Karpas-422 (cell line): ENCODE data around the gene HNMT. TPM values are rescaled to one million over a fixed set of nuclear protein-coding genes. Genes with fewer than 3 reads are reported as not detected.

Experiments used
- DNase-seq: peaks from one replicate; pipeline ENCODE4 v3.0.0-alpha.2; 2015
- H2AFZ ChIP-seq: fragments of 200-600 bp; sonication (generic); 2 replicates; pipeline ENCODE4 v1.6.1; 2014; ENCODE audit warnings: antibody characterized with exemption, low read length, mixed read lengths
- H3K27ac ChIP-seq: fragments of 200-600 bp; sonication (generic); 2 replicates; pipeline ENCODE4 v1.5.1; 2014; ENCODE audit warnings: mild to moderate bottlenecking, low read length, moderate library complexity
- H3K27me3 ChIP-seq: fragments of 200-600 bp; sonication (generic); 2 replicates; pipeline ENCODE4 v1.6.1; 2014; ENCODE audit warnings: low read length, mixed read lengths
- H3K36me3 ChIP-seq: fragments of 200-600 bp; sonication (generic); 2 replicates; pipeline ENCODE4 v1.6.1; 2014; ENCODE audit warnings: low read length, mixed read lengths; ENCODE audit not compliant: insufficient read depth
- H3K4me1 ChIP-seq: fragments of 200-600 bp; sonication (generic); 2 replicates; pipeline ENCODE4 v1.6.1; 2014; ENCODE audit warnings: mild to moderate bottlenecking, low read length, mixed read lengths
- H3K4me2 ChIP-seq: fragments of 200-600 bp; sonication (generic); 2 replicates; pipeline ENCODE4 v1.6.1; 2014; ENCODE audit warnings: low read length, low read depth, mild to moderate bottlenecking; ENCODE audit not compliant: poor library complexity, severe bottlenecking
- H3K4me3 ChIP-seq: fragments of 200-600 bp; sonication (generic); 2 replicates; pipeline ENCODE4 v1.5.1; 2014; ENCODE audit warnings: mild to moderate bottlenecking, antibody characterized with exemption, low read length, mixed read lengths
- H3K79me2 ChIP-seq: fragments of 200-600 bp; sonication (generic); 2 replicates; pipeline ENCODE4 v1.6.1; 2014; ENCODE audit warnings: mild to moderate bottlenecking, low read length, mixed read lengths
- H3K9ac ChIP-seq: fragments of 200-600 bp; sonication (generic); 2 replicates; pipeline ENCODE4 v1.6.0; 2014; ENCODE audit warnings: low read length
- H3K9me2 ChIP-seq: fragments of 200-600 bp; sonication (generic), shearing (Covaris generic); replicated peaks from 2 replicates; pipeline ENCODE4 v1.6.0; 2014; ENCODE audit warnings: mild to moderate bottlenecking, low read length, moderate library complexity; ENCODE audit not compliant: insufficient read depth
- H3K9me3 ChIP-seq: fragments of 300-700, 200-600 bp; sonication (generic); 2 replicates; pipeline ENCODE4 v1.6.1; 2014; ENCODE audit warnings: low read length, mixed read lengths
- H4K20me1 ChIP-seq: fragments of 200-600 bp; sonication (generic); 2 replicates; pipeline ENCODE4 v1.6.1; 2014; ENCODE audit warnings: mild to moderate bottlenecking, antibody characterized with exemption, low read length, low read depth; ENCODE audit not compliant: insufficient read depth
- total RNA-seq: library from RNA; depleted of rRNA; stranded (reverse); fragments of >200 nt; shearing (Covaris generic); gene quantifications from 2 replicates; pipeline ENCODE4 v1.2.3, GENCODE V29; 2014; ENCODE audit warnings: low replicate concordance

HNMT gene
- total RNA-seq, 1 experiment from 2014 or later: not detected

- Histone ChIP-seq H3K4me1 (no peaks in the 10 kb centered on the region), H3K9ac (no peak overlapping the region), H3K9me3 (no peaks in the 10 kb centered on the region), H3K27ac (no peak overlapping the region), H3K9me2 (no peaks in the 10 kb centered on the region), H3K36me3 (no peaks in the 10 kb centered on the region), H3K79me2 (no peaks in the 10 kb centered on the region), H3K4me3 (no peak overlapping the region), H4K20me1 (no peaks in the 10 kb centered on the region), H2AFZ (no peak overlapping the region), H3K4me2 (no peak overlapping the region), H3K27me3 (no peaks in the 10 kb centered on the region)
- no peak for DNase-seq
Measured at GRCh38 chr2:137999273-137999672, 35.0 kb downstream of the HNMT start.

- Histone ChIP-seq H3K4me3 (no peak overlapping the region), H3K27ac (no peak overlapping the region), H3K9me2 (no peaks in the 10 kb centered on the region), H2AFZ (no peak overlapping the region), H3K27me3 (no peaks in the 10 kb centered on the region), H3K9ac (no peak overlapping the region), H3K36me3 (no peaks in the 10 kb centered on the region), H3K4me1 (no peaks in the 10 kb centered on the region), H3K4me2 (no peak overlapping the region), H3K9me3 (no peaks in the 10 kb centered on the region), H4K20me1 (no peaks in the 10 kb centered on the region), H3K79me2 (no peaks in the 10 kb centered on the region)
- no peak for DNase-seq
Measured at GRCh38 chr2:138000009-138000408, 35.7 kb downstream of the HNMT start.

- Histone ChIP-seq H3K79me2 (no peaks in the 10 kb centered on the region), H3K27ac (no peak overlapping the region), H3K27me3 (no peaks in the 10 kb centered on the region), H3K4me1 (no peaks in the 10 kb centered on the region), H3K9me3 (no peaks in the 10 kb centered on the region), H3K4me2 (no peak overlapping the region), H2AFZ (no peak overlapping the region), H3K9ac (no peak overlapping the region), H3K4me3 (no peak overlapping the region), H4K20me1 (no peaks in the 10 kb centered on the region), H3K36me3 (no peaks in the 10 kb centered on the region), H3K9me2 (no peaks in the 10 kb centered on the region)
- DNase-seq: no peak
Measured at GRCh38 chr2:138000796-138001195, 36.5 kb downstream of the HNMT start.

DNA sequence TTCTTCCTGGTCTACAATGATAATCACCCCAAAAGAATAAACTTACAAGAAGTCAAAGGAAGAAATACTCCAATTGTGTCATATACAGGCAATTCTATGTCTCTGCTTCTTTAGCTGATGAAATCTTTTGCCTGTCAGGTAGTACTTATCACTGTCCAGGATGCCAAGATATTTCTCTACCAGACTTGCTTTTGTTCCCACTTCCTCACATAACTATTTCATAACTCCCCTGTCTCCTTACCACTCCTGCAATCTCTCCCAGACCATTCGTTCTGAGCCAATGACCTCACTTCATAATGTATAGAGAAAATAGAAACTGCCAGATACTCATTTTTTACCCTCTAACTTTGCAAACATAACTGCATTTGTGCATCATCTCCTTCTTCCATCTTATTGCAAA lies 39.1 kb downstream of the HNMT start:
- Histone ChIP-seq H3K27ac (no peak overlapping the region), H2AFZ (no peak overlapping the region), H3K4me1 (no peaks in the 10 kb centered on the region), H4K20me1 (no peaks in the 10 kb centered on the region), H3K9ac (no peak overlapping the region), H3K36me3 (no peaks in the 10 kb centered on the region), H3K79me2 (no peaks in the 10 kb centered on the region), H3K4me3 (no peak overlapping the region), H3K9me3 (no peaks in the 10 kb centered on the region), H3K4me2 (no peak overlapping the region), H3K27me3 (no peaks in the 10 kb centered on the region), H3K9me2 (no peaks in the 10 kb centered on the region)
- no peak for DNase-seq

DNA sequence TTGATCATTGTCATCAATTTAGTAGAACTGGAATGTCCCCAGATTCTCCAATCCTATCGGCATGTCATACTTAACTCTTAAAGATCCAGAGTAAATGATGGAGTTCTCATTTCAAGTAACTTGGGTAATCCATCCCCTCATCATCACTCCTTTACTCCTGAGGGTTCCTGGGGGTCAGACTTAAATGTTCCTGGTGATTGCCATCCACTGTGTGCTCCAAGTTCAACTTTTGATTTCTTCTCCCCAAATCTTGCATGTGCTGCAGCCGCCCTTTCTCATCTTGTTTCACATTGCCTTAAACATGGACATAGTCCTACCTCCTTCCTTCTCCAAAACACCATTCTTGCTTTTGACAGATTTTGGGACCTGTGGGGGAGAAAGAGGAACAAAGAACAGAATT lies 43.2 kb downstream of the HNMT start:
- Histone ChIP-seq H3K4me2 (no peak overlapping the region), H3K36me3 (no peaks in the 10 kb centered on the region), H3K4me3 (no peak overlapping the region), H3K79me2 (no peaks in the 10 kb centered on the region), H3K9me3 (no peaks in the 10 kb centered on the region), H3K9me2 (no peaks in the 10 kb centered on the region), H3K27me3 (no peaks in the 10 kb centered on the region), H3K4me1 (no peaks in the 10 kb centered on the region), H4K20me1 (no peaks in the 10 kb centered on the region), H3K27ac (no peak overlapping the region), H2AFZ (no peak overlapping the region), H3K9ac (no peak overlapping the region)
- no peak for DNase-seq

DNA sequence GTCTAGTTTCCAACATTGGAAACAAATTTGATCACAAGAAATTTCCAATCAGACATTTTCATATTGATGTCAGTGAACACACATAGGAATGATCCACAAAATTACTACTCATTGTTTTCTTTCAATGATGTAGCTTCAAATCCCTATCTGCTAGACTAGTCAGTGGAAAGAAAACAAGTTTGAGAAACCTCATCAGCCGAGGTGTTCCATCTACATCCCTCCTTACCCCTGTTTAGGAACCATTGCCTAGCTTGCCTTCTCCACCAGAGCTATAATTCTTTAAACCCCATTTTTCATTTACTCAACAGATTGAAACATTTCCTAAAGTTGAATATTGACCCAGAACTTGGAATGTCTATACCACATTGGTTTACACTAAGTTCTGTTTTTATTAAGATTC lies 45.3 kb downstream of the HNMT start:
- H3K9me3 ChIP-seq: no peaks in the 10 kb centered on the region
- H3K9me2 ChIP-seq: no peaks in the 10 kb centered on the region
- H3K36me3 ChIP-seq: no peaks in the 10 kb centered on the region
- no peaks in the 10 kb centered on the region for H3K27me3 ChIP-seq
- no peaks in the 10 kb centered on the region for H3K4me1 ChIP-seq
- DNase-seq: no peak
- no peaks in the 10 kb centered on the region for H4K20me1 ChIP-seq
- no peak overlapping the region for H3K9ac ChIP-seq
- no peak overlapping the region for H3K4me2 ChIP-seq
- H3K4me3 ChIP-seq: no peak overlapping the region
- no peak overlapping the region for H2AFZ ChIP-seq
- H3K79me2 ChIP-seq: no peaks in the 10 kb centered on the region
- H3K27ac ChIP-seq: no peak overlapping the region

DNA sequence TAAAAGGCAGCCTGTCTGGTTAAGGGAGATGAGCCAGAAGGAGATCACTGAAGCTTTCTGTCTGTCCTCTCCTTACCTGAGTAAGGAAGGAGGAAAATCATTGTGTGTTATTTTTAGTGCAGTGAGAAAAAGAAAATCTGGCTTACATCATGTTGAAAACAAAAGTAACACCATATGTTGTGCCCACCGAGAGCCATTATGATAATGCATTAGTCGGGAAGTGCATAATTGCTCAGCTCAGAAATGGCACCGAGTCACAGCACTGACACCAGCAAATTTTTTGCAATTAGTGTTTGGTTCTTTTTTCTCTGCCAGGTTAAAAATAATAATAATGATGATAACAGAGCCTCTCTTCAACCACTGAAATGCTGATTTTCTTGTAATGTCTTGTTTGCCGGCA lies 46.6 kb downstream of the HNMT start:
- H3K4me3 ChIP-seq: no peak overlapping the region
- no peak overlapping the region for H3K9ac ChIP-seq
- no peaks in the 10 kb centered on the region for H3K9me2 ChIP-seq
- no peak overlapping the region for H3K4me2 ChIP-seq
- H3K27ac ChIP-seq: no peak overlapping the region
- no peaks in the 10 kb centered on the region for H3K4me1 ChIP-seq
- DNase-seq: no peak
- H2AFZ ChIP-seq: no peak overlapping the region
- no peaks in the 10 kb centered on the region for H4K20me1 ChIP-seq
- H3K27me3 ChIP-seq: no peaks in the 10 kb centered on the region
- H3K79me2 ChIP-seq: no peaks in the 10 kb centered on the region
- H3K9me3 ChIP-seq: no peaks in the 10 kb centered on the region
- H3K36me3 ChIP-seq: no peaks in the 10 kb centered on the region

GRCh38 chr2:138012082-138012481 lies 47.8 kb downstream of the HNMT start:
- H3K9me2 ChIP-seq: no peaks in the 10 kb centered on the region
- H4K20me1 ChIP-seq: no peaks in the 10 kb centered on the region
- H3K4me2 ChIP-seq: no peak overlapping the region
- no peak for DNase-seq
- no peaks in the 10 kb centered on the region for H3K9me3 ChIP-seq
- H3K27me3 ChIP-seq: no peaks in the 10 kb centered on the region
- H3K9ac ChIP-seq: no peak overlapping the region
- H2AFZ ChIP-seq: no peak overlapping the region
- H3K4me3 ChIP-seq: no peak overlapping the region
- no peak overlapping the region for H3K27ac ChIP-seq
- no peaks in the 10 kb centered on the region for H3K36me3 ChIP-seq
- no peaks in the 10 kb centered on the region for H3K79me2 ChIP-seq
- no peaks in the 10 kb centered on the region for H3K4me1 ChIP-seq

GRCh38 chr2:138012968-138013367 lies 48.7 kb downstream of the HNMT start:
- no peaks in the 10 kb centered on the region for H3K36me3 ChIP-seq
- no peak overlapping the region for H3K9ac ChIP-seq
- H3K79me2 ChIP-seq: no peaks in the 10 kb centered on the region
- no peak for DNase-seq
- H3K27me3 ChIP-seq: no peaks in the 10 kb centered on the region
- H3K27ac ChIP-seq: no peak overlapping the region
- H2AFZ ChIP-seq: no peak overlapping the region
- H3K9me2 ChIP-seq: no peaks in the 10 kb centered on the region
- H4K20me1 ChIP-seq: no peaks in the 10 kb centered on the region
- no peaks in the 10 kb centered on the region for H3K9me3 ChIP-seq
- H3K4me2 ChIP-seq: no peak overlapping the region
- no peak overlapping the region for H3K4me3 ChIP-seq
- H3K4me1 ChIP-seq: no peaks in the 10 kb centered on the region
